Measurements from ENCODE around the gene NMT1.

Gene NMT1

GRCh38 chr17:45104029-45104428 is 42.9 kb downstream of the NMT1 start:
- Histone ChIP-seq H3K4me3 (ENCODE audit: insufficient read depth, low read depth, low read length, poor library complexity, severe bottlenecking) (no peak overlapping the region), H3K4me1 (ENCODE audit: control insufficient read depth, insufficient read depth, low read length, poor library complexity, severe bottlenecking) (no peaks in the 10 kb centered on the region), H3K9me3 (ENCODE audit: control insufficient read depth, low read length) (no peaks in the 10 kb centered on the region), H3K27ac (ENCODE audit: insufficient read depth, low read length, poor library complexity, severe bottlenecking) (no peak overlapping the region), H3K27me3 (replicated peaks; ENCODE audit: control insufficient read depth, insufficient read depth, low read length, poor library complexity, severe bottlenecking) (no peaks in the 10 kb centered on the region), H3K36me3 (ENCODE audit: control insufficient read depth, insufficient read depth, low read length) (peaks cover 75% of the 10 kb centered on the region)
- no peak for DNase-seq

- no peaks in the 10 kb centered on the region for H3K9me3 ChIP-seq (ENCODE audit: control insufficient read depth, low read length)
- no peak overlapping the region for H3K27ac ChIP-seq (ENCODE audit: insufficient read depth, low read length, poor library complexity, severe bottlenecking)
- H3K27me3 ChIP-seq (replicated peaks; ENCODE audit: control insufficient read depth, insufficient read depth, low read length, poor library complexity, severe bottlenecking) = no peaks in the 10 kb centered on the region
- DNase-seq = no peak
- H3K4me3 ChIP-seq (ENCODE audit: insufficient read depth, low read depth, low read length, poor library complexity, severe bottlenecking) = no peak overlapping the region
- no peaks in the 10 kb centered on the region for H3K4me1 ChIP-seq (ENCODE audit: control insufficient read depth, insufficient read depth, low read length, poor library complexity, severe bottlenecking)
- peaks cover 73% of the 10 kb centered on the region for H3K36me3 ChIP-seq (ENCODE audit: control insufficient read depth, insufficient read depth, low read length)
These were observed 43.4 kb downstream of the NMT1 start for GRCh38 chr17:45104497-45104896.

- H3K36me3 ChIP-seq (ENCODE audit: control insufficient read depth, insufficient read depth, low read length) = peaks cover 68% of the 10 kb centered on the region
- no peak for DNase-seq
- no peaks in the 10 kb centered on the region for H3K4me1 ChIP-seq (ENCODE audit: control insufficient read depth, insufficient read depth, low read length, poor library complexity, severe bottlenecking)
- H3K27ac ChIP-seq (ENCODE audit: insufficient read depth, low read length, poor library complexity, severe bottlenecking) = no peak overlapping the region
- no peak overlapping the region for H3K4me3 ChIP-seq (ENCODE audit: insufficient read depth, low read depth, low read length, poor library complexity, severe bottlenecking)
- no peaks in the 10 kb centered on the region for H3K27me3 ChIP-seq (replicated peaks; ENCODE audit: control insufficient read depth, insufficient read depth, low read length, poor library complexity, severe bottlenecking)
- H3K9me3 ChIP-seq (ENCODE audit: control insufficient read depth, low read length) = no peaks in the 10 kb centered on the region
These were observed 43.9 kb downstream of the NMT1 start for GRCh38 chr17:45104907-45105624.

GRCh38 chr17:45106096-45106495 is 45.0 kb downstream of the NMT1 start:
- Histone ChIP-seq H3K36me3 (ENCODE audit: control insufficient read depth, insufficient read depth, low read length) (peaks cover 68% of the 10 kb centered on the region), H3K27me3 (replicated peaks; ENCODE audit: control insufficient read depth, insufficient read depth, low read length, poor library complexity, severe bottlenecking) (no peaks in the 10 kb centered on the region), H3K4me1 (ENCODE audit: control insufficient read depth, insufficient read depth, low read length, poor library complexity, severe bottlenecking) (no peaks in the 10 kb centered on the region), H3K9me3 (ENCODE audit: control insufficient read depth, low read length) (no peaks in the 10 kb centered on the region), H3K27ac (ENCODE audit: insufficient read depth, low read length, poor library complexity, severe bottlenecking) (no peak overlapping the region), H3K4me3 (ENCODE audit: insufficient read depth, low read depth, low read length, poor library complexity, severe bottlenecking) (no peak overlapping the region)
- no peak for DNase-seq

GRCh38 chr17:45106582-45106981 is 45.5 kb downstream of the NMT1 start:
- no peaks in the 10 kb centered on the region for H3K4me1 ChIP-seq (ENCODE audit: control insufficient read depth, insufficient read depth, low read length, poor library complexity, severe bottlenecking)
- no peaks in the 10 kb centered on the region for H3K9me3 ChIP-seq (ENCODE audit: control insufficient read depth, low read length)
- H3K4me3 ChIP-seq (ENCODE audit: insufficient read depth, low read depth, low read length, poor library complexity, severe bottlenecking) = no peak overlapping the region
- no peak for DNase-seq
- H3K27ac ChIP-seq (ENCODE audit: insufficient read depth, low read length, poor library complexity, severe bottlenecking) = no peak overlapping the region
- no peaks in the 10 kb centered on the region for H3K27me3 ChIP-seq (replicated peaks; ENCODE audit: control insufficient read depth, insufficient read depth, low read length, poor library complexity, severe bottlenecking)
- peaks cover 64% of the 10 kb centered on the region for H3K36me3 ChIP-seq (ENCODE audit: control insufficient read depth, insufficient read depth, low read length)

- Histone ChIP-seq H3K36me3 (ENCODE audit: control insufficient read depth, insufficient read depth, low read length) (peaks cover 56% of the 10 kb centered on the region), H3K27ac (ENCODE audit: insufficient read depth, low read length, poor library complexity, severe bottlenecking) (no peak overlapping the region), H3K9me3 (ENCODE audit: control insufficient read depth, low read length) (no peaks in the 10 kb centered on the region), H3K4me1 (ENCODE audit: control insufficient read depth, insufficient read depth, low read length, poor library complexity, severe bottlenecking) (no peaks in the 10 kb centered on the region), H3K27me3 (replicated peaks; ENCODE audit: control insufficient read depth, insufficient read depth, low read length, poor library complexity, severe bottlenecking) (no peaks in the 10 kb centered on the region), H3K4me3 (ENCODE audit: insufficient read depth, low read depth, low read length, poor library complexity, severe bottlenecking) (no peak overlapping the region)
- no peak for DNase-seq
These were observed 46.3 kb downstream of the NMT1 start for GRCh38 chr17:45107293-45108010.

GRCh38 chr17:45108051-45108450 is 46.9 kb downstream of the NMT1 start:
- DNase-seq = no peak
- H3K4me1 ChIP-seq (ENCODE audit: control insufficient read depth, insufficient read depth, low read length, poor library complexity, severe bottlenecking) = no peaks in the 10 kb centered on the region
- peaks cover 50% of the 10 kb centered on the region for H3K36me3 ChIP-seq (ENCODE audit: control insufficient read depth, insufficient read depth, low read length)
- no peaks in the 10 kb centered on the region for H3K9me3 ChIP-seq (ENCODE audit: control insufficient read depth, low read length)
- no peak overlapping the region for H3K27ac ChIP-seq (ENCODE audit: insufficient read depth, low read length, poor library complexity, severe bottlenecking)
- H3K4me3 ChIP-seq (ENCODE audit: insufficient read depth, low read depth, low read length, poor library complexity, severe bottlenecking) = no peak overlapping the region
- no peaks in the 10 kb centered on the region for H3K27me3 ChIP-seq (replicated peaks; ENCODE audit: control insufficient read depth, insufficient read depth, low read length, poor library complexity, severe bottlenecking)

- no peaks in the 10 kb centered on the region for H3K4me1 ChIP-seq (ENCODE audit: control insufficient read depth, insufficient read depth, low read length, poor library complexity, severe bottlenecking)
- H3K27me3 ChIP-seq (replicated peaks; ENCODE audit: control insufficient read depth, insufficient read depth, low read length, poor library complexity, severe bottlenecking) = no peaks in the 10 kb centered on the region
- no peak overlapping the region for H3K4me3 ChIP-seq (ENCODE audit: insufficient read depth, low read depth, low read length, poor library complexity, severe bottlenecking)
- no peak for DNase-seq
- peaks cover 42% of the 10 kb centered on the region for H3K36me3 ChIP-seq (ENCODE audit: control insufficient read depth, insufficient read depth, low read length)
- H3K27ac ChIP-seq (ENCODE audit: insufficient read depth, low read length, poor library complexity, severe bottlenecking) = no peak overlapping the region
- H3K9me3 ChIP-seq (ENCODE audit: control insufficient read depth, low read length) = no peaks in the 10 kb centered on the region
These were observed 47.7 kb downstream of the NMT1 start for GRCh38 chr17:45108595-45109521.

- no peak overlapping the region for H3K27ac ChIP-seq (ENCODE audit: insufficient read depth, low read length, poor library complexity, severe bottlenecking)
- no peaks in the 10 kb centered on the region for H3K27me3 ChIP-seq (replicated peaks; ENCODE audit: control insufficient read depth, insufficient read depth, low read length, poor library complexity, severe bottlenecking)
- no peak overlapping the region for H3K4me3 ChIP-seq (ENCODE audit: insufficient read depth, low read depth, low read length, poor library complexity, severe bottlenecking)
- H3K36me3 ChIP-seq (ENCODE audit: control insufficient read depth, insufficient read depth, low read length) = peaks cover 23% of the 10 kb centered on the region
- H3K9me3 ChIP-seq (ENCODE audit: control insufficient read depth, low read length) = no peaks in the 10 kb centered on the region
- no peak for DNase-seq
- H3K4me1 ChIP-seq (ENCODE audit: control insufficient read depth, insufficient read depth, low read length, poor library complexity, severe bottlenecking) = no peaks in the 10 kb centered on the region
These were observed 49.8 kb downstream of the NMT1 start for GRCh38 chr17:45110676-45111611.
